Effector CD8-positive, alpha-beta T cell (primary cell): ENCODE data around the gene RSPH1.
"Not testable (repeated sequence)": the region's sequence is repeated elsewhere in the genome, so short reads cannot be mapped to it uniquely, and the experiment has no call there.

ENCODE experiments used
- DNase-seq: peaks from one replicate; lab custom pipeline; 2025; lab: John Stamatoyannopoulos, UW

RSPH1 gene

DNA sequence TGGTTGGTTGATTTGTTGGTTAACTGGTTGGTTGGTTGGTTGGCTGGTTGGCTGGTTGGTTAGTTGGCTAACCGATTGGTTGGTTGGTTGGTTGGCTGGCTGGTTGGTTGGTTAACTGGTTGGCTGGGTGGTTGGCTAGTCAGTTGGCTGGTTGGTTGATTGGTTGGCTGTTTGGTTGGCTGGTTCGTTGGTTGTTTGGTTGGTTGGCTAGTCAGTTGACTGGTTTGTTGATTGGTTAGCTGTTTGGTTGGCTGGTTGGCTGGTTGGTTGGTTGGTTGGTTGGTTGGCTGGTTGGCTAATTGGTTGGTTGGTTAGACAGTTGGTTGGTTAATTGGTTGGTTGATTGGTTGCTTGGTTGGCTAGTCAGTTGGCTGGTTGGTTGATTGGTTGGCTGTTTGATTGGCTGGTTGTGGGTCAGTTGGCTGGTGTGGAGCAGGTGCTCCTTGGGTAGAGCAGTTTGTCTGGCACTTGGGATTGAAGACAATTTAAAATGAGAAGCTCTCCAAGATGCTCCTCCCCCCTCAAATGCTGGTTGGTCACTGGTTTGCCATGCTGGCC lies 6.9 kb downstream of the RSPH1 start:
- DNase-seq: no peak

- no peak for DNase-seq
Measured at GRCh38 chr21:42486531-42486930, 9.5 kb downstream of the RSPH1 start.

- DNase-seq: no peak
Measured at GRCh38 chr21:42486072-42486471, 10.0 kb downstream of the RSPH1 start.

DNA sequence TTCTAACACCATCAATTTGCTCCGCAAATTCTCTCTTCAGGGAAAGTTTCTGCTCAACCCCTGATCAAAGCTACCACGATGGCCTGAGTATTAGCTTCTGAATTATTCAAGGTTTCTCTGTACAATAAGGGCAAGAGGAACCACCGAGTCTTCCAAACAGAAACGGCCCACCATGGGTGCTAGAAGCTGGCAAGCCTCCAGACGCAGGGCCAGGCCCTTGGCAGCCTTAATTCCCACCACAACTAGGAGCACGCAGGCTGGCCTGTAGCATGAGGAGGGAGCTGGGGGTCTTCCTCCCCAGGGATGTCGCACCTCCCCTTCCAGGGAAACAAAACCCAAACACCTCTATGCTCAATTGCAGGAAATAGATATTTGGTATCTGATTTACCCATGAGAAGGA lies 11.1 kb downstream of the RSPH1 start:
- DNase-seq: no peak

DNA sequence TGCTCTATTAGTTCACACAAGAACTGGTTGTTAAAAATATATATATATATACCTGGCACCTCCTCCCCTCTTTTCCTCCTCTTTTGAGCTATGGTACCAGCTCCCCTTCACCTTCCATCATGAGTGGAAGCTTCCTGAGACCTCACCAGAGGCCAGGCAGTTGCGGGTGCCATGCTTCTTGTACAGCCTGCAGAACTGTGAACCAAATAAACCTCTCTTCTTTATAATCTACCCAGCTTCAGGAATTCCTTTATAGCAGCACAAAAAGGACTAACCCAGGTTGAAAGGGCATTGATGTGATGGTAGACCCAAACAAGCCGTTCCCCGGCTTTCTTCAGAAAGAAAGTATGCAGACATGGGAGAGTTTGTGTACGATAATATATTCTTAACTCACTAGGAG lies 14.9 kb downstream of the RSPH1 start:
- DNase-seq: no peak

DNA sequence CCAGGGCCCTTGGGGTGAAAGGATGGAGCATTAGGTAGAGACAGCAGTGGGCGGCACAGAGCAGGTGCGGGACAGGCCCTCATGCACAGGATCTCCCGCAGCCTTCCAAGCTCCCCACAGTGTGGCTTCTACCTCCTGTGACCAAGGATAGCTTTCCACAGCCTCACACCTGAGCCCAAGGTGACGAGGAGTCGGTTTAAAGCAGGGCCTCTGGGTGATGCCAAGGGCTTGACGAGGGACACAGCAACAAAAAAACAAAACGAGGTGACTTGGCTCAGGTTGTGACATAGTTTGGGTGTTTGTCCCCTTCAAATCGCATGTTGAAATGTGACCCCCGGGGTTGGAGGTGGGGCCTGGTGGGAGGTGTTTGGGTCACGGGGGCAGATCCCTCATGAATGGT lies 15.3 kb downstream of the RSPH1 start:
- no peak for DNase-seq

DNA sequence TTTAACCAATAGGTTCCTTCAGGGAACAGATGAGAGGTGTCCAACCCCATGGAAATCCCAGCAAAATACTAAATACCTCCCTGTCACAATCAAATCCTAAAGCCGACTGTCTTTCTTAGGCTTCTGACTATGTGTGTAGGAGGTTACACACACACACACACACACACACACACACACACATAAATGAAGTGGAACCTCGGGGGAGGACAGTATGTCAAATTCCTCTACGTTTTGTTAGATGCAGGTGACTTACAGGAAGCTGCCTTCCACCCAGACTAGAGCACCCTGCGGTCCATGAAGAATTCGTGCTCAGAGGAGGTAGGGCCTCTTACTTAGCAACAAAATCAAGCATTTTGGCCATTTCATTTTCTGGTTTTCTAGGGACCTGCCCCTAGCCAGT lies 16.4 kb downstream of the RSPH1 start:
- DNase-seq: no peak

DNA sequence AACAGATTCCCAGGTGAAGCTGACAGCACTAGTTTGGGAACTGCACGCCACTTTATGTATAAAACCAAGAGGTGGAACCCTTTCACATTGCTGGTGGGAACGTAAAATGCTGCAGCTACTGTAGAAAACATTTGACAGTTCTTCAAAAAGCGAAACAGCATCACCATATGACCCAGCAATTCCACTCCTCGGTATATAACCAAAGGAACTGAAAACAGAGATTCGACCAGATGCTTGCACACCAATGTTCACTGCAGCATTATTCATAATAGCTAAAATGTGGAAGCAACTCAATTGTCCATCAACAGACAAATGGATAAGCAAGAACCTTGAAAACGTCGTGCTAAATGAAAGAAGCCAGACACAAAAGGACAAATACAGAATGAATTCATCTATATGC lies 17.5 kb downstream of the RSPH1 start:
- DNase-seq: no peak

DNA sequence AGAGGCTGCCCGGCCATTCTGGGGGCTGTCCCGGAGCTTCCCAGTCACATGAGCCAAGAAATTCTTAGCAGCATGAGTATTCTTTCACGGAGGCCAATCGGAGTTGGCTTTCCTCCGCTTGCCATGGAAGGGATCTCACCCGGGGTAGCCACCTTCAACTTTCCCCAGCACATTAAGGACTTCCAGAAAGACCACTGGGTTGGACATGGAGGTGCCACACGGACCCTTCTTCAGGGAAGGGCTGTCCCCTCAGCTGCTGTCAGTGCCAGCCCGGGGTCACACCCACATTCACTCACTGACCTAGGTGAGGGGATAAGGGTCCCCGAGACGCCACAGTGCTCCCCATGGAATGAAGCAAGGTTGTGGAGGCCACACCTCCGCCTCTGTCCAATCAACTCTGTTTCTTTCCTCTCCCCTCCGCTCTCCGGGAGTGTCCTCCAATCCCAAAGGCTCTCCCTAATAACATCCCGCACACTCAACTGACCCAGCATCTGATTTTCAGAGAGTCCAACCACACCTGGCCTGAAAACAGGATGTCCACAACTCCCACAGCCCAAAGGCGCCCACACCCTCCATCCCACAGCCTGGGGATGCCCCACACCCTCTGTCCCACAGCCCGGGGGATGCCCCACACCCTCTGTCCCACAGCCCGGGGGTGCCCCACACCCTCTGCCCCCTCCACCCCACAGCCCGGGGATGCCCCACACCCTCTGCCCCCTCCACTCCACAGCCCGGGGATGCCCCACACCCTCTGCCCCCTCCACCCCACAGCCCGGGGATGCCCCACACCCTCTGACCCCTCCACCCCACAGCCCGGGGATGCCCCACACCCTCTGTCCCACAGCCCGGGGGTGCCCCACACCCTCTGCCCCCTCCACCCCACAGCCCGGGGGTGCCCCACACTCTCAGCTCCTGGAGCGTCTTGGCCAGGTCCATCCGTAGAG lies 19.4 kb downstream of the RSPH1 start:
- DNase-seq: no peak

GRCh38 chr21:42475526-42476387 lies 20.3 kb downstream of the RSPH1 start:
- DNase-seq: no peak

- DNase-seq: no peak
Measured at GRCh38 chr21:42475036-42475435, 21.0 kb downstream of the RSPH1 start.

DNA sequence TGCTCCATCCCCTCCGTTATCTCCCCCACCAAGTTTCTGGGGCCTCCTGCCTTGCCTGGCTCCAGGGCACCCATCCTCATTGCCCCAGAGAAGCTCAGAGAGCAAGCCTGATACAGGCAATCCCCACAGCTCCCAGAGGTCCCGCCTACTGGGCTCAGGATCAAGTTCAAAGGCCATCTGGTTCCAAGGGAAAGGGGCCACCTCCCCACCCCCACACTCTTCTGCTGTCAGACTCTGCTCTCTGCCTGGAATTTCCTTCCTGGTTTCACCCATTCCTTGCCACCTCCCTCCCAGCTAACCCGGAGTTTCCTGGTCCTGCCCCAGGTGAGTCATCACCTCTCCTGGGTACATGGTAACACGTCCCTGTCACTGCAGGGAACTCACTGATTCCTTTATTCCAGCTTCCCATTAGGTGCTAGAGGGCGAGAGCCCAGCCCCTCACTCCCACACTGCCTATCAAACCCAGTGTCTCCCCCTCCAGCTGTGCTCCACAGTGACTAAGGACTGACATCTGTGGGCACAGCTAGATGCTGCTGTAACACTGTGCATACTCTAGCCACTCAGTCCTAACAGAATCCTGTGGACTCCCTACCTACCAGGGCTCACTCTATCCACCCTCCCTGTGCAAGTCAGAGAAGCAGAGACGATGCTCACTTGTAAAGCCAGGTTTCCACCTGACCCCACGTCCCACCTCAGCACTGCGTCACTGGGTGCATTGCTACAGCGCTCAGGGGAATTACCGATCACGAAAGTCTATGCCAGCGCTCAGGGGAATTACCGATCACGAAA lies 21.8 kb downstream of the RSPH1 start:
- no peak for DNase-seq

DNA sequence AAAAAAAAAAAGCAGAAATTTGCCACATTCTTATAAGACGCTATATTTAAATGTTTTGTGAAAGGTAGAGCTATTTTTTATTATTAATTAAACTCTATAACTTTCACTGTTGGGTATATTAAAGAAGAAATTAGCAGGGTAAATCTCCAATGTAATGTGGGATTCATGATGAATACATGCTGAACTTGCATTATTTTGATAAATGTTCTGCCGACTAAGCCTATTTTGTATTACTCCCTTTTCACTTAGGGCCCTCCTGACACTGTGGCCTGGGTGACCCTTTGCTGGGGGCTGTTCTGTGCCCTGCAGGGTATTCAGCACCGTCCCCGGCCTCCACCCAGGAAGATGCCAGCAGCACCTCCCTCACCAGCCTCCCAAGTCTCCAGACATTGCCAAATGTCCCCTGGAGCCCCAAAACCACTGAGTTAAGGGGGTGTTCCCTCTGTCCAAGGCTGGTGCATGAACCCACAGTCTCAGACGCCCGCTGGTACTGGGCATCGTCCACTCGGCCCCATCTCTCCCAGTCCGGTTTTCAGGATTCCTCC lies 22.5 kb downstream of the RSPH1 start:
- DNase-seq: no peak

DNA sequence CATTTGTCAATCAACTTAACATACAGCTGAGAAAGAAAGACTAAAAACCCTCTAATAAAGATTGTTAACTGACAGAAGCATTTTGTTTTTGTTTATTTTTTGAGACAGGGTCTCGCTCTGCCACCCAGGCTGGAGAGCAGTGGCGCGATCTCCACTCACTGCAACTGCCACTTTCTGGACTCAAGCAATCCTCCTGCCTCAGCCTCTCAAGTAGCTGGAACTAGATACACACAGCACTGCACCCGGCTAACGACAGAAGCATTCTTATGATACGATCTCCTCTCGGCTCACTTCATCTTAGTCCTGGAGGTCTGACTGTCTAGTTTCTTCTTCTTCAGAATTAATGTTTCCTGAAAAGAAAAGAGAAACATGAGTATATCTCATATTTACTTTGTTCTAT lies 23.5 kb downstream of the RSPH1 start:
- no peak for DNase-seq

DNA sequence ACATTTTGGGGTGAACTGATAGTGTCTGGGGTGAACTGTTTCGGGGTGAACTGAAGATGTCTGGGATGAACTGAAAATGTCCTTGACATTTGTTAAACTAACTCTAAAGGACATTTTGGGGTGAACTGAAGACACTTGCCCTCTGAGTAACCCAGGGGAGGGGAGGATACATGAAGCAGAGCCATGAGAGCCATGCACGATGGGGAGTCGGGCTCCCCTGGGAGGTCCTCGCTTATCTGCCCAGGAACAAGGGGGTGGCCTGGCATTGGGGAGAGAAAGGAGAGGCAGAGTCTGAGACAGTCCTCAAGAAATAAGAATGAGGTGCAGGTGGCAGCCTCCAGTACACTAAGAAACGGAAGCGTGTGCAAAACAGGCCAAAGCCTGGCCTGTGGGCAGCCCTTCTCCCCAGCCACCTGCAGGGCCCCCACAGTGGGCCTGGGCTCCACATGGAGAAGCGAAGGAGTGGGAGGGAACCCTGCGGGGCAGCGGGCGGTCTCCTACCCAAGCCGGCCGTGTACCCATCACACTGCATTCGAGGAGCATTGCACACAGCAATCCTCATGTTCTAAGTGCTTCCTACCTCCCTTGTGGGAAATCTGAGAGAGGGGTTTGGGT lies 24.2 kb downstream of the RSPH1 start:
- DNase-seq: no peak

GRCh38 chr21:42471206-42471605 lies 24.8 kb downstream of the RSPH1 start:
- DNase-seq: no peak

DNA sequence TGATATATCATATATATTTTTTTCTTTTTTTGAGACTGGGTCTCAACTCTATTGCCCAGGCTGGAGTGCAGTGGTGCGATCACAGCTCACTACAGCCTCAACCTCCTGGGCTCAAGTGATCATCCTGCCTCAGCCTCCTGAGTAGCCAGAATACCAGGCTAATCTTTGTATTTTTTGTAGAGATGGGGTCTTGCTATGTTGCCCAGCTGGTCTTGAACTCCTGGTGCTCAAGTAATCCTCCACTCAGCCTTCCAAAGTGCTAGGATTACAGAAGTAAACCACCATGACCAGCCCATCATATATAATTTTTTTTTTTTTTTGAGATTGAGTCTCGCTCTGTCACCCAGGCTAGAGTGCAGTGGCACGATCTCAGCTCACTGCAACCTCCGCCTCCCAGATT lies 26.3 kb downstream of the RSPH1 start:
- DNase-seq: not testable (repeated sequence)

GRCh38 chr21:42469272-42469671 lies 26.8 kb downstream of the RSPH1 start:
- no peak for DNase-seq

- no peak for DNase-seq
Measured at GRCh38 chr21:42468491-42469131, 27.4 kb downstream of the RSPH1 start.

DNA sequence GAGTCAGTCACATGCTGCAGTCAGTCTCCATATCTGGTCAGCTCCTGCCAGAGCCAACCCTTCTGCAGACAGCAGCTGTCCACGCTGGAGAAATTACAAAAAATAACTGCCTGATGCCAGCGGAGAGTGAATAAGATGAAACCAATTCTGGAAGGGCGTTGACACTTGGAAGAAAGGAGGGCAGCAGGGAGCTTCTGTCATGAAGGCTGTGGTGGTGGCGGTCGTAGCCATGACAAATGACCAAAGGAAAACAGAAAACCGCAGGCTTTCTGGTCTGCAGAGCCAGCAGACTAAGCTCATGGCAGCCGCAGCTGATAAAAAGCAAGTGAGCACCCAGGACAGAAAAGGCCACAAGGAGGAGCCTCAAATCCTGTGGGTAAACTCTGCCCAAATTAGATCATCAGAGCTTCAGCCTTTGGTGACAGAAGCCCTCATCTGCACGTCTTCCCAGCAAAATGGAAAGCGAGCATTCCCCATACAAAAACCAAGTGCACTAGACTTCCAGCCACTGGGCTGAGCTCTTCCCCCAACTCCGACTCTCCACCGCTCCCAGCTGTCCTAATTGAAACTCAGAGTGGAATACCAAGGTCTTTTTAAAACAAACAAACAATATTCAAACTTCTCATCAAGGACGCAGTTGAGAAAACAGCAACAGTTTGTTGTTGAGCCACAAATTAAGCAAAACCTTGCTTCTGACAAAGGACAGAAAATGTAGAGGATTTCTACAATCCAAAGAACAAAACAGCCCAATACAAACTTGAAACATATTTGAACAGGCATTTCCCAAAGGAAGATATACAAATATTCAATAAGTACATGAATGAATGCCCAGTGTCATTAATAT lies 28.7 kb downstream of the RSPH1 start:
- DNase-seq: no peak
